Stomach (tissue), 9 donors: ENCODE results near the gene PALB2. TPM values are rescaled to one million over a fixed set of nuclear protein-coding genes. Genes with fewer than 3 reads are reported as not detected.

Experiments used
- DNase-seq, 2 donors: peaks; one replicate each; pipeline versions ENCODE4 v3.0.0 to v3.0.0-alpha.2; 2013 to 2019
- H3K27ac ChIP-seq, 5 donors: fragments of 200-600 bp in 4 of 5; sonication (generic) in 4 of 5; one replicate each; pipeline ENCODE4 v1.5.1; 2013 to 2019; ENCODE audit warnings: mild to moderate bottlenecking in 1 of 5, moderate library complexity in 1 of 5
- H3K27me3 ChIP-seq, 3 donors: fragments of 200-600 bp; sonication (generic); one replicate each; pipeline ENCODE4 v1.5.1; 2017 to 2019; ENCODE audit warnings: mixed run types in 1 of 3
- H3K36me3 ChIP-seq, 4 donors: fragments of 200-600 bp; sonication (generic); 1 replicate in 3 of 4; 2 replicates in 1 of 4; pipeline ENCODE4 v1.5.1; 2016 to 2019
- H3K4me1 ChIP-seq, 4 donors: fragments of 200-600 bp; sonication (generic); one replicate each; pipeline ENCODE4 v1.5.1; 2016 to 2019
- H3K4me3 ChIP-seq, 4 donors: fragments of 200-600 bp; sonication (generic) in 3 of 4; one replicate each; pipeline ENCODE4 v1.5.1; 2016 to 2019; ENCODE audit warnings: mild to moderate bottlenecking in 1 of 4
- H3K9me3 ChIP-seq, 4 donors: fragments of 200-600 bp; sonication (generic); one replicate each; pipeline ENCODE4 v1.5.1; 2016 to 2019
- CTCF ChIP-seq, 7 experiments: fragments of 450-650 bp in 4 of 7; fragments of 200-600 bp in 3 of 7; sonication (generic) in 3 of 7; IDR thresholded peaks; one replicate each; pipeline ENCODE4 v1.5.1; 2016 to 2019; ENCODE audit warnings: antibody characterized with exemption in 7 of 7, control low read depth in 2 of 7, mild to moderate bottlenecking in 1 of 7
- EP300 ChIP-seq: sonication (generic); formaldehyde crosslinking; IDR thresholded peaks from one replicate; pipeline ENCODE4 v1.6.1; 2017; ENCODE audit warnings: antibody characterized with exemption
- POLR2A ChIP-seq, 4 donors: fragments of 450-650 bp; IDR thresholded peaks; one replicate each; pipeline ENCODE4 v1.6.1; 2016; ENCODE audit warnings: antibody characterized with exemption in 4 of 4, control low read depth in 2 of 4, mild to moderate bottlenecking in 1 of 4, moderate library complexity in 1 of 4
- POLR2AphosphoS5 ChIP-seq, 3 donors: sonication (generic); formaldehyde crosslinking; IDR thresholded peaks; one replicate each; pipeline ENCODE4 v1.6.1; 2016; ENCODE audit warnings: antibody characterized with exemption in 3 of 3
- WGBS, 5 donors: extraction: QIAGEN DNeasy Blood & Tissue Kit in 3 of 5; methylation state at CpG; one replicate each; pipeline versions ENCODE4 v1.1.5 to v1.1.7; 2013 to 2018; 5-methylcytosine and 5-hydroxymethylcytosine counted together
- intact Hi-C: fragments of 100-400 bp; cut with DNase I; formaldehyde crosslinking; loops from one replicate; pipeline ENCODE4 v1.15.1; 2023; ENCODE audit warnings: low total_unique reads
- polyA plus RNA-seq, 3 donors: library from polyadenylated mRNA; stranded (reverse); fragments of 200-250 nt; gene quantifications; one replicate each; pipeline ENCODE4 v1.2.3, GENCODE V29; 2013
- total RNA-seq, 5 donors: library from RNA; depleted of rRNA; stranded (reverse); fragments of >200 nt; gene quantifications; one replicate each; pipeline versions ENCODE4 v1.1.0 to v1.2.3, GENCODE V29; 2014 to 2016
- donor health status: healthy with polysubstance abuse.
- donor health status: Bipolar disorder and iron deficiency.
- donor health status: healthy.

PALB2 gene
- total and polyA plus RNA-seq, 8 donors: 2.6 to 86.6 (median 12.9) TPM

- Histone ChIP-seq H3K4me3 (no peak overlapping the region), H3K27me3 (no peaks in the 10 kb centered on the region), H3K27ac (no peak overlapping the region), H3K36me3 (peaks cover 89 to 100% (median 100%) of the 10 kb centered on the region in 4 donors), H3K4me1 (no peaks in the 10 kb centered on the region), H3K9me3 (no peaks in the 10 kb centered on the region)
- WGBS, 5 donors: 88 to 98% (median 90%) methylated on average over 2 of the region's 2 CpGs
- DNase-seq: no peak
- TF ChIP-seq EP300 (no peak), CTCF (IDR thresholded peaks at IDR 0.05) (no peak), POLR2AphosphoS5 (IDR thresholded peaks at IDR 0.05) (no peak), POLR2A (IDR thresholded peaks at IDR 0.05) (no peak)
- intact Hi-C loops: no loop called here
Observed at GRCh38 chr16:23663918-23664317, 22.8 kb upstream of the PALB2 start.

GRCh38 chr16:23651943-23652468, 10.9 kb upstream of the PALB2 start:
- H3K36me3 ChIP-seq: peaks cover 0 to 91% (median 81%) of the 10 kb centered on the region in 4 donors
- H3K4me1 ChIP-seq: peaks cover 0 to 7% (median 0%) of the 10 kb centered on the region in 4 donors
- H3K9me3 ChIP-seq: no peaks in the 10 kb centered on the region
- WGBS, 5 donors: 87 to 97% (median 94%) methylated on average over 4 of the region's 4 CpGs
- H3K27me3 ChIP-seq: no peaks in the 10 kb centered on the region
- H3K4me3 ChIP-seq: no peak overlapping the region
- no peak for DNase-seq
- TF ChIP-seq CTCF (IDR thresholded peaks at IDR 0.05): no peak
- TF ChIP-seq POLR2AphosphoS5 (IDR thresholded peaks at IDR 0.05): no peak
- H3K27ac ChIP-seq: no peak overlapping the region
- intact Hi-C loops: no loop called here

- intact Hi-C loops: no loop called here
- TF ChIP-seq POLR2A (IDR thresholded peaks at IDR 0.05) (no peak), CTCF (IDR thresholded peaks at IDR 0.05) (no peak), POLR2AphosphoS5 (IDR thresholded peaks at IDR 0.05) (no peak), EP300 (no peak)
- no peak for DNase-seq
- H3K9me3 ChIP-seq: no peaks in the 10 kb centered on the region
- H3K27ac ChIP-seq: no peak overlapping the region
- H3K4me1 ChIP-seq: peaks cover 0 to 7% (median 0%) of the 10 kb centered on the region in 4 donors
- no peak overlapping the region for H3K4me3 ChIP-seq
- 80 to 86% (median 85%) methylated on average over 4 of the region's 4 CpGs for WGBS, 5 donors
- peaks cover 0 to 90% (median 80%) of the 10 kb centered on the region in 4 donors for H3K36me3 ChIP-seq
- no peaks in the 10 kb centered on the region for H3K27me3 ChIP-seq
Observed at GRCh38 chr16:23650674-23651416, 9.7 kb upstream of the PALB2 start.

GRCh38 chr16:23642246-23642774, 1.2 kb upstream of the PALB2 start:
- 68 to 73% (median 70%) methylated on average over 14 of the region's 14 CpGs for WGBS, 5 donors
- Histone ChIP-seq H3K4me1 (peaks cover 19 to 39% (median 29%) of the 10 kb centered on the region in 4 donors), H3K4me3 (peak overlapping the region; percentile 63 to 98 (median 90)), H3K9me3 (no peaks in the 10 kb centered on the region), H3K27ac (peak overlapping the region in 3 of 5 donors; percentile 82 to 88 (median 86)), H3K36me3 (peaks cover 4 to 55% (median 48%) of the 10 kb centered on the region in 4 donors), H3K27me3 (no peaks in the 10 kb centered on the region)
- intact Hi-C loops: no loop called here
- no peak for TF ChIP-seq EP300
- no peak for TF ChIP-seq CTCF (IDR thresholded peaks at IDR 0.05)
- TF ChIP-seq POLR2A (IDR thresholded peaks at IDR 0.05): no peak
- no peak for TF ChIP-seq POLR2AphosphoS5 (IDR thresholded peaks at IDR 0.05)
- DNase-seq: no peak
